Glutamatergic neuron (in vitro differentiated cells): ENCODE data around the gene TWNK. TPM values are rescaled to one million over a fixed set of nuclear protein-coding genes. Genes with fewer than 3 reads are reported as not detected.

Experiments used
- DNase-seq: peaks from one replicate; pipeline ENCODE4 v3.0.0; 2022
- H3K27ac Mint-ChIP-seq: one replicate; pipeline ENCODE4 v1.8.0; 2020; ENCODE audit warnings: mild to moderate bottlenecking, mixed read lengths, inconsistent platforms; ENCODE audit not compliant: unreplicated experiment
- H3K27me3 Mint-ChIP-seq: one replicate; pipeline ENCODE4 v1.8.0; 2020; ENCODE audit warnings: mild to moderate bottlenecking, moderate library complexity, mixed read lengths, inconsistent platforms; ENCODE audit not compliant: unreplicated experiment
- H3K36me3 Mint-ChIP-seq: one replicate; pipeline ENCODE4 v1.8.0; 2020; ENCODE audit warnings: mild to moderate bottlenecking, mixed read lengths, inconsistent platforms; ENCODE audit not compliant: unreplicated experiment
- H3K4me1 Mint-ChIP-seq: one replicate; pipeline ENCODE4 v1.8.0; 2020; ENCODE audit warnings: mild to moderate bottlenecking, low read depth, mixed read lengths, inconsistent platforms; ENCODE audit not compliant: unreplicated experiment
- H3K4me3 Mint-ChIP-seq: one replicate; pipeline ENCODE4 v1.8.0; 2020; ENCODE audit warnings: mild to moderate bottlenecking, mixed read lengths, inconsistent platforms; ENCODE audit not compliant: unreplicated experiment
- H3K9me3 Mint-ChIP-seq: one replicate; pipeline ENCODE4 v1.8.0; 2020; ENCODE audit warnings: mild to moderate bottlenecking, moderate library complexity, mixed read lengths, inconsistent platforms; ENCODE audit not compliant: unreplicated experiment
- CTCF ChIP-seq: fragments of 200-600 bp; sonication (generic); IDR thresholded peaks from one replicate; pipeline ENCODE4 v1.5.0; 2021; ENCODE audit not compliant: partially characterized antibody, unreplicated experiment
- total RNA-seq: library from RNA; stranded (reverse); fragmentation: NEBNext Ultra II Directional; extraction: Animal tissue kit (Norgen Biotek cat#: 25700); gene quantifications from one replicate; pipeline ENCODE4 v1.2.1, GENCODE V29; 2021; ENCODE audit not compliant: unreplicated experiment

Gene TWNK
- total RNA-seq, 1 donor from 2014 or later: 10.1 TPM

GRCh38 chr10:101016814-101017213 is 29.5 kb downstream of the TWNK start:
- TF ChIP-seq CTCF: no peak
- H3K4me3 Mint-ChIP-seq: no peak overlapping the region
- no peaks in the 10 kb centered on the region for H3K36me3 Mint-ChIP-seq

GRCh38 chr10:101018118-101018599 is 30.8 kb downstream of the TWNK start:
- DNase-seq: peak; percentile 46
- H3K27ac Mint-ChIP-seq: peak overlapping the region; percentile 14
- peaks cover 14% of the 10 kb centered on the region for H3K27me3 Mint-ChIP-seq
- no peak for TF ChIP-seq CTCF
- H3K36me3 Mint-ChIP-seq: no peaks in the 10 kb centered on the region
- H3K9me3 Mint-ChIP-seq: peaks cover 16% of the 10 kb centered on the region
- H3K4me1 Mint-ChIP-seq: peaks cover 13% of the 10 kb centered on the region
- H3K4me3 Mint-ChIP-seq: peak overlapping the region; percentile 53

More at GRCh38 chr10:101016814-101017213, 29.5 kb downstream of the TWNK start:
- no peak for DNase-seq
- Mint-ChIP-seq H3K4me1 (peaks cover 18% of the 10 kb centered on the region), H3K27me3 (peaks cover 16% of the 10 kb centered on the region), H3K27ac (no peak overlapping the region), H3K9me3 (peaks cover 18% of the 10 kb centered on the region)

DNA sequence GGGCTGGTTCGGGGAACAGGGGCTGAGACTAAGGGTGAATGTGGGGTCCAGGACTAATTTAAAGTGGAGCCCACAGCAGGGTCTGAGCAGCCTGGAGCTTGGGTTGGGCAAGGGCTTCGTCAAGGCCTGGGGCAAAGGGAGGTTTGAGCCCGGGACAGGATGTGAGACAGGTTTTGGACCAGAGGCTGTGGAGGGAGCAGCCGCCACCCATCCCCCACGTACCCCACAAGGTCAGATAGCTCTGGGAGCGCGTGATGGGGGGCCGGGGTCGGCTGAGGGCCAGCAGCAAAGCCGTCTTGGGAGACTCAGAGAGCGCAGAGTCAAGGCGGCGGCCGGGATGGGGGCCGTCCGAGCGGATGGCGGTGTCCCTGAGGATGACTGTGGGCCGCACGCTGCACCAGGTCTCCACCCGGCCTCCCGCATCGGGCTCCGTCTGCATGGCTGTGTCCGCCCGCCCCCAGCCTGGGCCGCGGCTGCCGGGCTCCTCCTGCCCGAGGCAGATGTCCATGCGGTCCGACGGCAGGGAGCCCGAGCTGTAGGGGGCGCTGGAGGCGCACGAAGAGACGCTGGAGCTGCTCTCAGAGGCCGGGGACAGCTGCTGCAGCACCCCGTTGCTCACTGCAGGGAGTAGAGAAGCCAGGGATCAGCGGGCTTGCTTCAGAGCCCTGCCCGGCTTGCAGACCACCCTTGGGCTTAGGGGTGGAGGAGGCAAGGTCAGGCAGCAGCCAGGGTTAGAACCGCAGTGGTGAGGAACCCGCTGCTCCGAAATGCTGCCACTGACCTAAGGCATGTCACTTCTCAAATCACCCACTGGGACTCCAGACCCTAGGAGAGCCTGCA is 31.5 kb downstream of the TWNK start:
- H3K27ac Mint-ChIP-seq: peak overlapping the region; percentile 14
- H3K36me3 Mint-ChIP-seq: no peaks in the 10 kb centered on the region
- peaks cover 8% of the 10 kb centered on the region for H3K4me1 Mint-ChIP-seq
- H3K9me3 Mint-ChIP-seq: peaks cover 12% of the 10 kb centered on the region
- TF ChIP-seq CTCF: peak; percentile 86
- peak; percentile 97 for DNase-seq
- H3K4me3 Mint-ChIP-seq: peak overlapping the region; percentile 53
- H3K27me3 Mint-ChIP-seq: peaks cover 14% of the 10 kb centered on the region

- no peak overlapping the region for H3K27ac Mint-ChIP-seq
- no peak for DNase-seq
- no peak overlapping the region for H3K4me3 Mint-ChIP-seq
- no peaks in the 10 kb centered on the region for H3K36me3 Mint-ChIP-seq
- peaks cover 12% of the 10 kb centered on the region for H3K9me3 Mint-ChIP-seq
- H3K4me1 Mint-ChIP-seq: peaks cover 5% of the 10 kb centered on the region
- TF ChIP-seq CTCF: no peak
- H3K27me3 Mint-ChIP-seq: peaks cover 11% of the 10 kb centered on the region
These were observed 32.0 kb downstream of the TWNK start for GRCh38 chr10:101019440-101019703.

GRCh38 chr10:101020427-101021075 is 33.2 kb downstream of the TWNK start:
- peaks cover 6% of the 10 kb centered on the region for H3K27me3 Mint-ChIP-seq
- H3K4me1 Mint-ChIP-seq: peaks cover 5% of the 10 kb centered on the region
- H3K36me3 Mint-ChIP-seq: no peaks in the 10 kb centered on the region
- no peak for TF ChIP-seq CTCF
- peaks cover 9% of the 10 kb centered on the region for H3K9me3 Mint-ChIP-seq
- DNase-seq: no peak
- H3K4me3 Mint-ChIP-seq: no peak overlapping the region
- no peak overlapping the region for H3K27ac Mint-ChIP-seq
